ENCODE data around the gene CENPT.

The CENPT gene

GRCh38 chr16:67781565-67781921, 66.0 kb downstream of the CENPT start:
- no peaks in the 10 kb centered on the region for H3K4me1 ChIP-seq
- DNase-seq, result no peak
- TF ChIP-seq CTCF (IDR thresholded peaks at IDR 0.05; ENCODE audit: low read depth, low read length), result no peak
- H3K4me3 ChIP-seq (ENCODE audit: low read depth, low read length), result no peak overlapping the region
- H3K36me3 ChIP-seq, result no peaks in the 10 kb centered on the region
- H3K27me3 ChIP-seq, result no peaks in the 10 kb centered on the region
- H3K9me3 ChIP-seq, result no peaks in the 10 kb centered on the region; the same call in 1 of the 2 replicates

- Histone ChIP-seq H3K4me3 (ENCODE audit: low read depth, low read length) (no peak overlapping the region), H3K36me3 (no peaks in the 10 kb centered on the region), H3K4me1 (no peaks in the 10 kb centered on the region), H3K27me3 (no peaks in the 10 kb centered on the region), H3K9me3 (no peaks in the 10 kb centered on the region)
- no peak for DNase-seq
- TF ChIP-seq CTCF (IDR thresholded peaks at IDR 0.05; ENCODE audit: low read depth, low read length), result no peak
These were observed 66.5 kb downstream of the CENPT start for GRCh38 chr16:67780847-67781564.

GRCh38 chr16:67779256-67780014, 68.1 kb downstream of the CENPT start:
- no peaks in the 10 kb centered on the region for H3K4me1 ChIP-seq
- H3K4me3 ChIP-seq (ENCODE audit: low read depth, low read length), result no peak overlapping the region
- no peak for DNase-seq
- H3K9me3 ChIP-seq, result no peaks in the 10 kb centered on the region
- H3K27me3 ChIP-seq, result no peaks in the 10 kb centered on the region
- no peaks in the 10 kb centered on the region for H3K36me3 ChIP-seq
- TF ChIP-seq CTCF (IDR thresholded peaks at IDR 0.05; ENCODE audit: low read depth, low read length), result no peak

Measured in BE2C (cell line).